Spleen (tissue), 7 donors: ENCODE data around the gene FAM83E.

ENCODE experiments used
- CTCF ChIP-seq, 11 experiments: fragments of 200-600 bp in 7 of 11; fragments of 450-650 bp in 4 of 11; sonication (generic) in 4 of 11; IDR thresholded peaks in 8 of 11; conservative IDR thresholded peaks in 3 of 11; 1 replicate in 7 of 11; 2 replicates in 4 of 11; pipeline versions ENCODE4 v1.4.0 to v1.8.0; 2016 to 2021; ENCODE audit warnings: antibody characterized with exemption in 11 of 11, inconsistent platforms in 4 of 11, mild to moderate bottlenecking in 1 of 11
- POLR2A ChIP-seq, 3 donors: fragments of 450-650 bp; IDR thresholded peaks; one replicate each; pipeline ENCODE4 v1.5.1; 2017; ENCODE audit warnings: antibody characterized with exemption in 3 of 3, mild to moderate bottlenecking in 1 of 3
- POLR2AphosphoS5 ChIP-seq, 3 donors: sonication (generic); formaldehyde crosslinking; IDR thresholded peaks; one replicate each; pipeline ENCODE4 v1.5.1; 2017; ENCODE audit warnings: antibody characterized with exemption in 3 of 3
- donor health status: DM: no; HTN: no; CAD: no; lungs with moderate emphysema.
- donor health status: DM: no; HTN: no; CAD: no.
- donor health status: DM: no; HTN: no; CAD: no.

- TF ChIP-seq POLR2A (IDR thresholded peaks at IDR 0.05) (no peak), CTCF (IDR thresholded peaks at IDR 0.05 in 8 of 11, conservative IDR thresholded peaks at IDR 0.05 in 3 of 11) (no peak), POLR2AphosphoS5 (IDR thresholded peaks at IDR 0.05) (no peak)
Observed at GRCh38 chr19:48650974-48651682, 36.3 kb upstream of the FAM83E start.
